Activated T-cell treated with anti-CD3 and anti-CD28 coated beads, Interleukin-2, amount 50 U/mL, for 72 hours (primary cell): ENCODE data around the gene USP28. TPM values are rescaled to one million over a fixed set of nuclear protein-coding genes. Genes with fewer than 3 reads are reported as not detected.

Experiments used
- ATAC-seq, 2 donors: fragments of 150-1000 bp; cut with Tn5 transposase; replicated peaks in 1 of 2; 2 replicates each; pipeline ENCODE4 v1.10.0; 2021; ENCODE audit warnings: moderate library complexity in 2 of 2, mild to moderate bottlenecking in 1 of 2
- DNase-seq, 2 donors: peaks; one replicate each; pipeline ENCODE4 v3.0.0; 2021 to 2022; ENCODE audit warnings: mixed read lengths in 1 of 2
- H3K27ac Mint-ChIP-seq: one replicate; pipeline ENCODE4 v1.8.0; 2022; ENCODE audit warnings: mild to moderate bottlenecking, moderate library complexity, mixed read lengths
- H3K27me3 Mint-ChIP-seq: one replicate; pipeline ENCODE4 v1.8.0; 2022; ENCODE audit warnings: low read depth, mixed read lengths
- H3K36me3 Mint-ChIP-seq, 2 donors: one replicate each; pipeline ENCODE4 v1.8.0; 2022; ENCODE audit warnings: mixed read lengths in 2 of 2, mild to moderate bottlenecking in 1 of 2; ENCODE audit not compliant: insufficient read depth in 2 of 2
- H3K4me1 Mint-ChIP-seq: one replicate; pipeline ENCODE4 v1.8.0; 2022; ENCODE audit warnings: low read depth, mixed read lengths
- H3K4me3 Mint-ChIP-seq, 2 donors: one replicate each; pipeline ENCODE4 v1.8.0; 2022; ENCODE audit warnings: mild to moderate bottlenecking in 2 of 2, mixed read lengths in 2 of 2, moderate library complexity in 2 of 2
- H3K9me3 Mint-ChIP-seq, 2 donors: one replicate each; pipeline ENCODE4 v1.8.0; 2022; ENCODE audit warnings: mixed read lengths in 2 of 2
- total RNA-seq, 2 donors: library from RNA; stranded (reverse); gene quantifications; one replicate each; pipeline ENCODE4 v1.2.3, GENCODE V29; 2022

The USP28 gene
- total RNA-seq, 2 donors from 2014 or later: 42.6 to 43.5 TPM

DNA sequence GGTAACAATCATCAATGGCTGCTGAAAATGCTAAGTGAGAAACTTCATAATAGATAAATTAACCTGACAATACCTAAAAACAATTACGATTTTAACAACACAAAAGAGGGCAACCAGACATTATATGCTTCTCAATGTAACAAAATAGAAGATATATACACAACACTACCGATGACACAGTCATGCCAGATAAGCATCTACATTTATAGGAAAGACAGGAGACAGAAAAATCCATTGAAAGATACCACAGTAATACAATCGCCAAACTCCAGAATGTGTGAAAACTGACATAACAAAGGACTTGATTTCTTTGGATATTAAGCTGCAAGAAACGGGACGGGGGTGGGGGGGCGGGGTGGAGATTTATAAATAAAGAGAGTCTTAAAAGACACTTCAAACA lies 28.3 kb downstream of the USP28 start:
- no peak overlapping the region for H3K4me3 Mint-ChIP-seq
- no peak overlapping the region for H3K27ac Mint-ChIP-seq
- no peak for ATAC-seq
- no peaks in the 10 kb centered on the region for H3K27me3 Mint-ChIP-seq
- H3K36me3 Mint-ChIP-seq: peaks cover 10 to 21% of the 10 kb centered on the region in 2 donors
- peaks cover 0 to 2% of the 10 kb centered on the region in 2 donors for H3K9me3 Mint-ChIP-seq
- DNase-seq: no peak
- H3K4me1 Mint-ChIP-seq: no peaks in the 10 kb centered on the region

DNA sequence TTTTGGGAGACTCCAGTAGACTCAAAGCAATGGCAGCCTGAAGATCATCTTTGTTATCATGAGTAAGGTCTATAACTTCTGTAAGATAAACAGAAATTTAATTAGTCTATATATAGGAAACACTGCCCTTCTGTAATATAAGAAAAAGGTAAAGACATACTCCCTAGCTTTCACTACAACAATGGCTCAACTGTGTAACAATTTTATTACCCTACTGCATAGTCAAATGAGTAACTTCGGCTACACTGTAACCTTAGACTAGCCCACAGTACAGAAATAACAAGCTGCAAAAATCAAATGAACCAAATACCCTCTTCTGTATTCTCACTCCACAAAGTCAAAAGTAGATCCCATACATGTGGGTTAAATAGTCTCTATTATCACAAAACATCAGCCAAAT lies 33.7 kb downstream of the USP28 start:
- no peak for DNase-seq
- no peaks in the 10 kb centered on the region for H3K9me3 Mint-ChIP-seq
- ATAC-seq: no peak
- H3K4me3 Mint-ChIP-seq: peak overlapping the region in 1 of 2 donors; percentile 3
- peaks cover 6 to 8% of the 10 kb centered on the region in 2 donors for H3K36me3 Mint-ChIP-seq
- peaks cover 6% of the 10 kb centered on the region for H3K4me1 Mint-ChIP-seq
- H3K27ac Mint-ChIP-seq: peak overlapping the region; percentile 51
- no peaks in the 10 kb centered on the region for H3K27me3 Mint-ChIP-seq

DNA sequence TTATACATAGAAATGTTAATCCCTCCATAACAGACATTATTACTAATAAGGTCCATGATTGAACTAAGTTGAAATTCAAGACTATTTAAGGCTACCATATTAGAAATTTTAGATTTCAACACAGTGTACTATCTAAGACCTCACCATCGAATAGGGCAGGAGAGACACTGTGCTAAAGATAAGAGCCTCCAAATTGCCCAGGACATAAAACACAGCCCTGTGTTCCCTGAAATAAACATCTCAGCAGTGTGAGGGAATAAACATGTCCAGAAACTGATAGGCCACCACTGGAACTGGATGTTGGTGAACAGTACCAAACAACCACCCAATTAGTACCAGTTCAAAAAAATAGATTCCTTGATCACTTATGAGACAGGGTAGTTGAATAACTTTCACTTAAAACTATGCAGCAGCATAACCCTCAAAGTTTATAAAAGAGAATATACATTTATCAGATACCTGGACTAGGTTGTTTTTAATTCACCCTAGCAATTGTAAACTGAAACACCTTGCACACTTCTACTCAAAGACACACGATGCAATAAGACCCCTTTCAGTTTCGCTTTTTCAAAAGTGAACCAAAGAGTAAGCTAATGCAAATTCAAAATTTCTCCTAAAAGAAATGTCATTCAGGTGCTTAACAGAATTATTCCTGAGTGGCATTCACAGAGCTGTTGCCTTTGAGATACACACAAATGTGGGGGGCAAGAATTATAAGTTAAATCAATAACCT lies 34.3 kb downstream of the USP28 start:
- Mint-ChIP-seq H3K27me3 (no peaks in the 10 kb centered on the region), H3K4me3 (peak overlapping the region in 1 of 2 donors; percentile 3), H3K9me3 (no peaks in the 10 kb centered on the region), H3K27ac (peak overlapping the region; percentile 51), H3K4me1 (peaks cover 6% of the 10 kb centered on the region), H3K36me3 (peaks cover 6 to 8% of the 10 kb centered on the region in 2 donors)
- DNase-seq (no peak), ATAC-seq (no peak)

DNA sequence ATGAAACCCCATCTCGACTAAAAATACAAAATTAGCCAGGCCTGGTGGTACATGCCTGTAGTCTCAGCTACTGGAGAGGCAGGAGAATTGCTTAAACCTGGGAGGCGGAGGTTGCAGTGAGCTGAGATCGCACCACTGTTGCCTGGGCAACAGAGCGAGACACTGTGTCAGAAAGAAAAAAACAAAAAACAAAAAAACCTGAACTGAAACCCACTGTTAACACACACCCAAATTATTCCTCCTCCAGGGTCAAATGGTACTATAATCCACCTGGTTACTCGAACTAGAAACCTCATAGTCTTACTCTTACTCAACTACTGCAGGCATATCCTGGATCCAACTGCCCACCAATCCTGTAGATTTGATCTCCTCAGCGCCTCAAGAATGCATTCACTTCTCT lies 35.5 kb downstream of the USP28 start:
- H3K27ac Mint-ChIP-seq: no peak overlapping the region
- DNase-seq: no peak

DNA sequence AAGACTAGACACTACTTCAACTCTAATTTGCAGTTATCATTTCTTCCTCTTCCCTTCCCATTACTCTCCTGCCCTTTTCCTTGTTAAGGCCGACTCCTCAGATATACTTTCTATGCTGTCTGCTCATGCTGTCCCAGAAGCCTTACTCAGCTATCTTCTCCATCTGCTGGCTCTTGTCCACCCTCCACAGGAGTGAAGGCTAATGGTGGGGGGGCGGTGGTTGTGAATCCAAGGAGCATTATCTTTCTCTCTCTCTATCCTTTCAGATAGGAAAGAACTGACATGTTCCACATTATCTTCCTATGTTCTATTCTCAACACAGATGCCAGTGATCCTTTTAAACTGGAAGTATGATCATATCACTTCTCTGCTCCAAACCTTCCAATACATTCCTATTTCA lies 37.4 kb downstream of the USP28 start:
- peaks cover 6% of the 10 kb centered on the region for H3K4me1 Mint-ChIP-seq
- no peak overlapping the region for H3K4me3 Mint-ChIP-seq
- no peak for ATAC-seq
- peaks cover 8% of the 10 kb centered on the region in 2 donors for H3K36me3 Mint-ChIP-seq
- H3K27me3 Mint-ChIP-seq: no peaks in the 10 kb centered on the region
- no peaks in the 10 kb centered on the region for H3K9me3 Mint-ChIP-seq
- DNase-seq: no peak
- no peak overlapping the region for H3K27ac Mint-ChIP-seq

More for the DNA sequence above, 35.5 kb downstream of the USP28 start:
- ATAC-seq: no peak
- H3K36me3 Mint-ChIP-seq: peaks cover 8% of the 10 kb centered on the region in 2 donors
- H3K4me1 Mint-ChIP-seq: peaks cover 6% of the 10 kb centered on the region
- H3K9me3 Mint-ChIP-seq: no peaks in the 10 kb centered on the region
- no peaks in the 10 kb centered on the region for H3K27me3 Mint-ChIP-seq
- no peak overlapping the region for H3K4me3 Mint-ChIP-seq

DNA sequence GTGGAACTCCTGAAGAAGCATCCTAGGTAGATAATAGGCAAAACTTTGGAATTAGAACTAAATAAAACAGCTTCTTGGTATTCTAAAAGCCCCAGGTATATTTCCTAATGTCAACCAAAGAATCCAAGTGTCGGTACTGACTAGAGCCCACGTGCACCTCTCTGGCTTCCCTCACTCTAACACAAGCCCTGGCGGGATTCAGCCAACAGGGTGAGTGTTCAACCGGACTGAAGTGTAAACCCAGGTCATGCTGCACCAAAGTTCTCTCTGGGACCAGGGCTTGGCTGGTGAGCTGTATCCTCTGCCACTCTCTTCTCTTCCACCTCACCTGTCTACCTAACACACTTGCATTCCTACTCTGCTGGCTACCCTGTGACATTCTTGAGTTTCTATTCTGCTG lies 40.1 kb downstream of the USP28 start:
- Mint-ChIP-seq H3K27ac (no peak overlapping the region), H3K36me3 (peaks cover 8% of the 10 kb centered on the region in 2 donors), H3K4me1 (no peaks in the 10 kb centered on the region), H3K4me3 (no peak overlapping the region), H3K9me3 (no peaks in the 10 kb centered on the region), H3K27me3 (no peaks in the 10 kb centered on the region)
- ATAC-seq (no peak), DNase-seq (no peak)

DNA sequence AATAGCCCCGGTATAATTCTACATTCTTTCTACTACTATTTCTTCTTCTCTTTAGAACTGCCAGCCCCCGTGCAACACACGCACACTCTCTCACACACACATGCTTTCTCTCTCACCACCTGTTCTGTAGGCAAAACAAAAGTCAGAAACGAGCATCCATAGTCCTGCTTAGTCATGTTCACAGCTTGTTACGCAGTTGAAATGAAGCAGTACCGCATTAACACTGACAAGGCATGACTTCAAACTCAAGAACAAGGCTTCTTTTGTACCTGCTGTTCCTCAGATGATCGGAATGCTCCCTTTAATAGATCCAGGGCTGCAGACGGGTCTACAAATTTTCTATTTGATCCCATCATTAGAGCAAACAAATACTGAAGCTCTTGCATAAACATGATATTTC lies 42.2 kb downstream of the USP28 start:
- no peak for ATAC-seq
- no peaks in the 10 kb centered on the region for H3K4me1 Mint-ChIP-seq
- no peaks in the 10 kb centered on the region for H3K27me3 Mint-ChIP-seq
- no peak for DNase-seq
- H3K4me3 Mint-ChIP-seq: no peak overlapping the region
- H3K36me3 Mint-ChIP-seq: peaks cover 3 to 4% of the 10 kb centered on the region in 2 donors
- H3K9me3 Mint-ChIP-seq: no peaks in the 10 kb centered on the region
- no peak overlapping the region for H3K27ac Mint-ChIP-seq

DNA sequence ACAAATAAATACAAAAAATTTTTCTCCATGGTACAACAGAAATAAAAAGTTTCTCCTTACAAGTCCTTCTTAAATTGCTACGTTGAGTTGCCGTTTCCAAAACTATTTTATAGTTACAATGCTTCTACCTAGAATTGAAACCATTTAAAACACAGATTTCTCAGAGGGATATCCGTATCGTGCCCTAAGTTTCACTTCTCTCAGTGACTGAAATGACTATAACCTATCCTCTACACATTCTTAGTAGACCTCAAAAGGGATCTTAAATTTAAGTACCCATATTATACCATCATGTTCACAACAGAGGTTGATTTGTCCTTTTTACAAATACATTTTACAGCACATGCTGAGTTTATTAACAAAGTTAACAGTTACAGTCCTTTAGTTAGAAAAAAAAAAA lies 44.1 kb downstream of the USP28 start:
- Mint-ChIP-seq H3K36me3 (peaks cover 3 to 6% of the 10 kb centered on the region in 2 donors), H3K9me3 (no peaks in the 10 kb centered on the region), H3K4me3 (peak overlapping the region in 1 of 2 donors; percentile 40), H3K27ac (peak overlapping the region; percentile 89), H3K4me1 (no peaks in the 10 kb centered on the region), H3K27me3 (no peaks in the 10 kb centered on the region)
- ATAC-seq (no peak), DNase-seq (no peak)

DNA sequence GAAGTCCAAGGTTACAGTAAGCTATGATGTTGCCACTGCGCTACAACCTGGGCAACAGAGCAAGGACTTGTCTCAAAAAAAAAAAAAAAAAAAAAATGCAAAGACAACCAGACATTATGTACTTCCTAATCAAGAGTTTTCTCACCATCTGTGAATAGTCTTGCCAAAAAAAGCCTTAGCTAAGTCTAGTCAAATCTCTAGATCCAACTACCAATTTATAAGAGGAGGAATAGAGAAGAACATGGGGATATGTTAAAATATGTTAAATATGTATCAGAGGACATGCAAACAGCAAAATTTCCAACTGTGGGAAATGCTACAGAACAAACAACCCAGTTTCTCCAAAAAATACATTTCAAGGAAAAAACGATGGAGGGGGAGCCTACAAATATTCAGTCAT lies 45.6 kb downstream of the USP28 start:
- Mint-ChIP-seq H3K4me1 (no peaks in the 10 kb centered on the region), H3K36me3 (peaks cover 1 to 11% of the 10 kb centered on the region in 2 donors), H3K27ac (no peak overlapping the region), H3K9me3 (no peaks in the 10 kb centered on the region), H3K4me3 (no peak overlapping the region), H3K27me3 (no peaks in the 10 kb centered on the region)
- ATAC-seq (no peak), DNase-seq (no peak)

DNA sequence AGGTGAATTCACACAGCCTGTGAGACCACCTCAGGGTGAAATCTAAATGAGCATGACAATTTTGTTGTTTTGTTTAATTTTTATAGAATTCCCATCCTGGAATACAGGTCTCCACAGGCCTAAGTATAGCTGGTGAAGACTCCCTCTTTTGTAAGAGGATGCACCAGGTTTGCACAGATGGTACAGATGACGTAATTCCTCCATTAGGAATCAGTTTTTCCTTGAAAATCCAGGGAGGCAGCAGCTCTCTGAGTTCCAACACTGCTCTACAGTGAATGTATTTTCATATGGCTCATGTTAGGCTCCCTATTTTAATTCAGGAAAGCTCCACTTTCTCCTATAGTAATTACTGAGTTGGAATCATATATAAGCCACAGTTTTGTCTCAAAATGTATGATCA lies 47.2 kb downstream of the USP28 start:
- no peaks in the 10 kb centered on the region for H3K9me3 Mint-ChIP-seq

DNA sequence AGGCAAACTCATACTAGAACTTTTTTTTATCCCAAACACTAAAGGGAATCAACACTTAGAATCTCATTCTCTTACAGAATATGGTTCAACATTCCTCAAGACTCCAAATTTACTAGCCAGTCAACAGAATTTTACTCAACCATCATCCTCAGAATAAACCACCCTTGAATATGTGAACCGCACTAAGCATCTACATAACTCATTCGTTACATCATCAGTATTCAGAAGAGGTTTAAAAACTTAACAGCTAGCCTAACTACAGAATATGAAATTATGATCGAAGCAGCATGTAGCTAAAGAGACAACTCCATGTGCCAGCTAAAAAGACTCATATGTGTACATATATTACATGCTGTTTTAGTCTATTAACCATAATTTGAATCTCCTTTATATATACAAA lies 47.9 kb downstream of the USP28 start:
- DNase-seq (no peak), ATAC-seq (no peak)
- no peaks in the 10 kb centered on the region for H3K27me3 Mint-ChIP-seq
- peaks cover 1 to 12% of the 10 kb centered on the region in 2 donors for H3K36me3 Mint-ChIP-seq
- no peaks in the 10 kb centered on the region for H3K9me3 Mint-ChIP-seq
- no peaks in the 10 kb centered on the region for H3K4me1 Mint-ChIP-seq
- H3K4me3 Mint-ChIP-seq: no peak overlapping the region
- no peak overlapping the region for H3K27ac Mint-ChIP-seq

More for the DNA sequence above, 47.2 kb downstream of the USP28 start:
- H3K36me3 Mint-ChIP-seq: peaks cover 1 to 15% of the 10 kb centered on the region in 2 donors
- H3K27ac Mint-ChIP-seq: no peak overlapping the region
- H3K4me1 Mint-ChIP-seq: no peaks in the 10 kb centered on the region
- no peak for ATAC-seq
- H3K27me3 Mint-ChIP-seq: no peaks in the 10 kb centered on the region
- no peak overlapping the region for H3K4me3 Mint-ChIP-seq
- DNase-seq: no peak

DNA sequence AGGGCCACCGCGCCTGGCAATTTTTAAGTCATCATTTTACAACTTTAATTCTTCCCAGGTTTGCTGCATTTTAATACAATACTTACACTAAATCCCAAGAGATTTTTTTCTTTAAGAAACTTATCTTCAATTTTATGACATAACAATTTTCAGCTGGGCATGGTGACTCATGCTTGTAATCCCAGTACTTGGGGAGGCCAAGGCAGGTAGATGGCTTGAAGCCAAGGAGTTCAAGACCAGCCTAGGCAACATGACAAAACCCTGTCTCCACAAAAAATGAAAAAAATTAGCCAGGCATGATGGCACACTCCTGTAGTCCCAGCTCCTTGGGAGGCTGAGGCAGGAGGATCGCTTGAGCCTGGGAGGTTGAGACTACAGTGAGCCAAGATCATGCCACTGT lies 56.9 kb downstream of the USP28 start:
- Mint-ChIP-seq H3K27ac (no peak overlapping the region), H3K36me3 (peaks cover 0 to 2% of the 10 kb centered on the region in 2 donors), H3K4me3 (no peak overlapping the region), H3K4me1 (no peaks in the 10 kb centered on the region), H3K27me3 (no peaks in the 10 kb centered on the region), H3K9me3 (no peaks in the 10 kb centered on the region)
- DNase-seq (no peak), ATAC-seq (no peak)

DNA sequence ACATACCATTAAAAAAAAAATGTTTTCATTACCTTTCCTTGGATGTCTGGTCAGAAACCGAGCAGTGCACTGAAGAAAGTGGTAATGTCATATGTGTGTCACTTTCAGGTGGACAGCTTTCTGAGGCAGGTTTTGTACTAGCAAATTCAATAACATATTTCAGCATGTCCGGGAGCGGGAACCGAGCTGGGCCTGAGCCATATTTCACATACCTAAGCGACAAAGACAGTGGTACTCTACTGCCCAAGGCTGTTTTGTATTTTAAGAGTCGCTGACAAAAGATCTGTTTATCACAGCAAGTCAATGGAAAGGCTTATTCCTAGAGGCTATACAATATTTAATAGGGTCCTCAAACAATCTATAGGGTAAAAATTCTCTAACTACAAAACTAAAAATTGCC lies 57.7 kb downstream of the USP28 start:
- DNase-seq (no peak), ATAC-seq (no peak)
- no peak overlapping the region for H3K4me3 Mint-ChIP-seq
- H3K36me3 Mint-ChIP-seq: peaks cover 0 to 5% of the 10 kb centered on the region in 2 donors
- H3K27me3 Mint-ChIP-seq: no peaks in the 10 kb centered on the region
- no peaks in the 10 kb centered on the region for H3K4me1 Mint-ChIP-seq
- H3K9me3 Mint-ChIP-seq: no peaks in the 10 kb centered on the region
- H3K27ac Mint-ChIP-seq: no peak overlapping the region

DNA sequence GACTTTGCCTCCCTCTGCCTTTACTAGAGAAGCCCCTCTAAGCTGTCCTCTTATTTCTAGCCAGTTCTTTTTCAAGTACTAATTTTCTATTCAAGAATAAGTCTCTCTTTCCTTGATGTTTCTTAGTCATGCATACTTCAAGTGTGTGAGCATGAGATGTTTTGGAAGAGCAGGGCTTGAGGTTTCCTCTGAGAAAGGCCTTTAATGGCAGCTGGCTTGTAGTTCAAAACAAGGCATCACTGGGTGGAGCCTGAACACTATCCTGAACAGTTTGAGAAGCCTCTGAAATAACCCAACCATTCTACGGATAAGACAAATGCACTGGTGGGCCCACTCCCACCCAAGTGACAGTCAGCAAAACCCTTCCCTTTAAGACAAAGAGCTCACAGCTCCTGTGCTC lies 58.2 kb downstream of the USP28 start:
- Mint-ChIP-seq H3K4me3 (no peak overlapping the region), H3K36me3 (peaks cover 0 to 6% of the 10 kb centered on the region in 2 donors), H3K9me3 (no peaks in the 10 kb centered on the region), H3K27ac (no peak overlapping the region), H3K4me1 (no peaks in the 10 kb centered on the region), H3K27me3 (no peaks in the 10 kb centered on the region)
- ATAC-seq: no peak
- no peak for DNase-seq
